HG03558 (cell line): ENCODE data around the gene GPX4.

ENCODE experiments used
- ATAC-seq: cut with Tn5 transposase; IDR thresholded peaks from one replicate; pipeline ENCODE4 v1.9.1; 2021; ENCODE audit warnings: moderate number of reproducible peaks; ENCODE audit not compliant: unreplicated experiment; ENCODE audit errors: extremely low read depth

The GPX4 gene

DNA sequence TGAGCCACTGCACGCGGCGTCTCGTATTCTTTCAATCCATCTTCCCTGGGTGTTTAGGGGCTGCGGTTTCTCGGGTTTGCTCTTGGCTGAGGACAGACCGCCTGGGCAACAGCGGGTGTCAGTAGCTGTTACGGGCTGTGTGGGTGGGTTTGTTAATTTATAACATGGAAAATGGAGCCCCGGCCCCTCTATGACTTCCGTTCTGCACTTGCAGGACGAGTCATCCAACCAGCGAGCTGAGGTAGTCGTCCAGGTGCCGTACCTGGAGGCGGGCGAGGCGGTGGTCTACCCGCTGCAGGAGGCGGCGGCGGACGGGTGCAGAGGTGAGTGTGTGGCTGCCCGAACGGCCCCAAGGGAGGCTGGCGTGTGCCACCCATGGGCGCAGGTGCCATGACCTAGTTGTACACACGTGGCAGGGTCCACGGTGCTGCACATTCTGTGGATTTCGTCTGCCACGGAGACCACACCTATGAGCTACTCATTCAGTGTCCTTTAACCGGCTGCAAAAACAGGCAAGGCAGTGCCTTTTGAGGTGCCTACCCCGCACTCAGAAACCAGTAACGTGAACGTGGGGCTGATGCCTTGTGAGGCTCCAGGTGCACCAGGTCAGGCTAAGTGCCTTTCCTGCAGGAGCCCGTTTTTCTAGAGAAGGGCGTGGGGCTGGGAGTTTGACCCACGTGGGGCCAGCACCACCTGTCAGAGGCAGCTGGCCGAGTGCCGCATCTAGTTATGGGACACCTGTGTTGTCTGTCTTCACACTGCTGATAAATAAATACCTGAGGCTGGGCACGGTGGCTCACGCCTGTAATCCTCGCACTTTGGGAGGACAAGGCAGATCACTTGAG, 19.5 kb upstream of the GPX4 start:
- no peak for ATAC-seq

DNA sequence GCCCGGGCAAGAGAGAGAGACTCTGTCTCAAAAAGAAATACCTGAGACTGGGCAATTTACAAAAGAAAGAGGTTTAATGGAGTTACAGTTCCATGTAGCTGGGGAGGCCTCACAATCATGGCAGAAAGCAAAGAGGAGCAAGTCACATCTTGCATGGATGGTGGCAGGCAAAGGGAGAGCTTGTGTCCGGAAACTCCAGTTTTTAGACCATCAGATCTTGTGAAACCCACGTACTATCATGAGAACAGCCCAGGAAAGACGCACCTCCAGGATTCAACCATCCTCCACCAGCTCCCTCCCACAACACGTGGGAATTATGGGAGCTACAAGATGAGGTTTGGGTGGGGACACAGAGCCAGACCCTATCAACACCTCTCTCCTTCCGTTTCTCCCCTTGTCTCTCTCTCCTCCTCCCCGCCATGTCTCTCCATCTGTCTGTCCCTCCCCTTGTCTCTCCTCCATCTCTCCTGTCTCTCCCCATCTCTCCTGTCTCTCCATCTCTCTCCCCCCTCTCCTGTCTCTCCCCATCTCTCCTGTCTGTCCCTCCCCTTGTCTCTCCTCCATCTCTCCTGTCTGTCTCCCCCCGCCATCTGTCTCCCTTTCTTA, 18.6 kb upstream of the GPX4 start:
- ATAC-seq, result no peak

DNA sequence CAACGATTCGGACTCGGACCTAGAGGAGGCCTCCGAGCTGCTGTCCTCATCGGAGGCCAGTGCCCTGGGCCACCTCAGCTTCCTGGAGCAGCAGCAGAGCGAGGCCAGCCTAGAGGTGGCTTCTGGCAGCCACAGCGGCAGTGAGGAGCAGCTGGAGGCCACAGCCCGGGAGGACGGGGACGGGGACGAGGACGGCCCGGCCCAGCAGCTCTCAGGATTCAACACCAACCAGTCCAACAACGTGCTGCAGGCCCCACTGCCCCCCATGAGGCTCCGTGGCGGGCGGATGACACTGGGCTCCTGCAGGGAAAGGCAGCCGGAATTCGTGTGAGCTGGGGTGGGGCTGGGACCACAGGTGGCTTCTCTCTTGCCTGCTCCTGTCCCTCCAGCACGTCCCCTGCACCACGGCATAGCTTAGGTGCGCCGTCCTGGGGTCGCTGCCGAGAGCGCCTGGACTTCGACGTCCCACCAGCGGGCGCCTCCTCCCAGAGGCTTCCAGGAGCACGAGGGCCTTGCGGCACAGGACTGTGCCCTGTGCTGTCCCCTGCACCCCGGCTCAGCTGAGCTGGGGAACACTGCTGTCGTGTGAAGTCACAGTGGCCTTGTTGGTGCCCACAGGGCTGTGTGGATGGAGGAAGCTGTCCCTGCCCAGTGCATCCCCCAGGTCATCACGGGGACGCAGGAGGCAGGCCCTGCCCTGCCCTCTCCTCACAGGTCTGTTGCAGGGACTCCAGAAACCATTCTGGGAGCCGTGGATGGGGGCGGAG, 17.9 kb upstream of the GPX4 start:
- no peak for ATAC-seq

- no peak for ATAC-seq
These were observed 17.2 kb upstream of the GPX4 start for GRCh38 chr19:1086613-1087012.

DNA sequence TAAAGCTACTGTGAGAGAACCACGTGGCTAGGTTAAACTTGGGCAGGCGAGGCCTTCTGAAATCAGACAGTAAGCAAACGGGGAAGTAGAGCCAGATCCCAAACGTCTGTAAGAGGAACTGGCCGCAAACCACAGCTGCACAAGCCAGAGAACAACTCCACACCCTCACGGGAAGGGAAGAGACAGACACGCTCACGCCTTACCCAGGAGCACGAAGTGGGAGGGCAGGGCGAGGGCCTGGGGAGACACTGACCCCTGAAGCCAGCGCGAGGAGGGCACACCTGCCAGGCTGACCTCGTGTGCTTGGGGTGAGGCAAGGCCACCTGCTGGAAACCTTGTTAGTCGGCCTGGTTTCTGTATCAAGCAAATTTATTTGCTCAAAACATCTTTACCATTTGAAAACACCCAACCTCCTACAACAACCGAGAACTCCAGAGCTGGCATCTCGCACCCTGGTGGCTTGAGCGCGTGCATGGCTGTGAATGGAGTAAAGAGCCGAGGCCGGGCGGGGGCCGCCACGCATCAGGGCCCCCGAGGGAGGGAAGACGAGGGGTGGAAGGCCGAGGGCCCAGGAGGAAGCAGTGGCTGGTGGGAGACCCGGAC, 15.9 kb upstream of the GPX4 start:
- no peak for ATAC-seq

- no peak for ATAC-seq
These were observed 15.3 kb upstream of the GPX4 start for GRCh38 chr19:1088416-1089010.

DNA sequence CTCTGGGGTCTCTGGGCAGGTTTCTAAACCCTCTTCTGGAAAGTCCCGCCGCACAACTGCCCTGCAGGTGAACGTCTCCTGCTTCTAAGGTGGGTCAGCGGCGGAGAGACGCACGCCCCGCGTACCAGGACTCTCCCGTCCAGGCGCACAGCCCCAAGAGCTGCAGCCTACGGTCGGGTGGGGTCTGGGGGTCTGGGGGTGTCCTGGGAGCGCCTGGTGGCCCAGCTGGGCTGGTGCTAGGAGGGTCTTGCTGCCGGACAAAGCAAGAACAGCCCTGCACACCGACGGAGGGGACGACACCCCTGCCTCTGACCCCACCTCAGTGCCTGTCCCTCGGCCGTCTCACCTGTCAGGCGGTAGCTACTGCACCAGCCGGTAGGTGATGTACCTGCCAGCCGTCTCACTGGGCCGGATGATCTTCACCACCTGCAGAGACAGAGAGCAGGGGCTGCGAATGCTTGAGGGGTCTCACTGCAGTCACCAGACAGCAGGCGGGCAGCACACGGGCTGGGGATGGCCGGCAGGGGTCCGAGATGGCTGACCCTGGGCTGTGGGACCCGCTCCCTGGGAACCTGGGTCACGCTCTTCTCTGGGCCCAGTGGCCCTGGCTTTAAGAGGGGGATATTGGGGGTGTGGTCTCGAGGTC, 14.5 kb upstream of the GPX4 start:
- no peak for ATAC-seq

- no peak for ATAC-seq
These were observed 13.9 kb upstream of the GPX4 start for GRCh38 chr19:1089891-1090290.

GRCh38 chr19:1090731-1091543, 12.9 kb upstream of the GPX4 start:
- no peak for ATAC-seq

DNA sequence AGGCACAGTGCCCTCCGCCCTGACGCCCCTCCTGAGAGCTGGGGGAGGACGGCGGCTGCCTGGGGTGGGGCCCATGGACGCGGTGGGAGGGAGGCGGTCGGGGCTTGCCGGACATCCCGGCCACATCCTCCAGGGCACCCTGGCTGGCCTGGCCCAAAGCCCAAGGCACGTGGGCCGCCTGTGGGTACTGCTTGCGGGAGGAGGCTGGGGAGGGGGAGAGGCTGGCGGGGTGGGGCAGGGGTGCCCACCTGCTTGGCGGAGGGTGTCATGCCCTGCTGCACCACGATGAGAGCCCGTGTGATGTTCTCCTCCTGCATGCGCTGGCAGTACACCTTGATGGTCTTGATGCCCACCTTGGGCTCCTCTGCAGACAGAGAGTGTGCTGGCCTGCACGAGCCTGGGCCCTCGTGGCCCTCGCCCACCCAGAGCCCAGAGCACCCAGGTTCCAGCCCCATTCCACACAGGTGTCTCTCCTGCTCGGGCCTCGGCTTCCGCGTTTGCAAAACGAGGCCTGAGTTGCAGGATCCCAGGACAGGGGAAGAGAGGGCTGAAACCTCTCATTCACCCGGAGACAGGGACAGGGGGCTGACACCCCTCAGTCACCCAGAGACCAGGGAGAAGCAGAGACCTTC, 12.1 kb upstream of the GPX4 start:
- ATAC-seq, result no peak

DNA sequence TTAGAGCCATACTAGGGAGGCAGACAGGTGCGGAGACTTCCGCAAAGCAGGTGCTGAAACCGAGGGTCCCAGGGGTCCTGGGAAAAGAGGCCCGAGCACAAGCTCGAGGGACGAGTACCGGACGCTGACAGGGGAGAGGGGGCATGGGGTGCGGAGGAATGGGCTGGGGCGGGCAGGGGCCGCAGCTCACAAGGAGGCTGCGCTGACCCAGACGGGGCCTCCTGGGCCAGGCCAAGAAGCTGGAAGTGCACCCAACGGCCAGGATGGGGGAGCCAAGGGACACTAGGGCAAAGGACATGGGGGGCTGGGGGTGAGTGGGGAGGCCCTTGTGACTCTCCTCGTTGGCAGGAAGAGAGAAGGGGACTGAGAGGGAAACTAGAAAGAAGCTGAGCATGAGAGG, 10.5 kb upstream of the GPX4 start:
- no peak for ATAC-seq

GRCh38 chr19:1093811-1094553, 9.8 kb upstream of the GPX4 start:
- ATAC-seq, result no peak

- ATAC-seq, result no peak
These were observed 9.2 kb upstream of the GPX4 start for GRCh38 chr19:1094655-1094977.

- peak; percentile 85 for ATAC-seq
These were observed 8.7 kb upstream of the GPX4 start, which contains the start of gene POLR2E for GRCh38 chr19:1094978-1095701. Gene POLR2E, minus strand, starts transcription at chr19:1095375. Its CDS starts 60 bp downstream, at chr19:1095315.

DNA sequence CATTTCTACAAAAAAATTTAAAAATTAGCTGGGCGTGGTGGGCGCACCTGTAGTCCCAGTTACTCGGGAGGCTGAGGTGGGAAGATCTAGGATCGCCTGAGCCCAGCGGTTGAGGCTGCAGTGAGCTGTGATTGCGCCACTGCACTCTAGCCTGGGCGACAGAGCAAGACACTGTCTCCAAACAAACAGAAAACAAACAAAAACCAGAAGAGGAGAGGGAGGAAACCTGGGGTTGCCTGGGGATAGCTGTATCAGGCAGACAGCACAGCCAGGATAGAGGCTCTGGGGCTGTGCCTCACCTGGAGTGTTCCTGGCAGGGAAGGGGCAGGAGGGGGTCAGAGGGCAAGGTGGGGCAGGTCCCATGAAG, 6.0 kb upstream of the GPX4 start:
- no peak for ATAC-seq

GRCh38 chr19:1098177-1099051, 5.4 kb upstream of the GPX4 start:
- ATAC-seq, result no peak

- no peak for ATAC-seq
These were observed 2.5 kb upstream of the GPX4 start for GRCh38 chr19:1101337-1101698.
